ENCODE measurements around the gene LDB1.

- no peak for TF ChIP-seq POLR2AphosphoS5 (IDR thresholded peaks at IDR 0.05; ENCODE audit: low read depth, low read length)
- no peak for TF ChIP-seq SIN3A (IDR thresholded peaks at IDR 0.05; ENCODE audit: borderline replicate concordance, insufficient read depth, low read length)
- TF ChIP-seq REST (IDR thresholded peaks at IDR 0.05; ENCODE audit: insufficient read depth in 1 of 2, low read depth in 2 of 2, low read length in 2 of 2): no peak
- TF ChIP-seq TAF1 (IDR thresholded peaks at IDR 0.05; ENCODE audit: borderline replicate concordance, insufficient read depth, low read length): no peak
- TF ChIP-seq FOXP2 (optimal IDR thresholded peaks at IDR 0.05; ENCODE audit: borderline replicate concordance, extremely low read depth, extremely low read length, insufficient read depth): no peak
Measured at GRCh38 chr10:102096449-102096848, 23.7 kb downstream of the LDB1 start.
